Mesothelial cell of epicardium (in vitro differentiated cells): ENCODE data around the gene MYL9. TPM values are rescaled to one million over a fixed set of nuclear protein-coding genes. Genes with fewer than 3 reads are reported as not detected.

ENCODE experiments used
- DNase-seq, 2 experiments: peaks; one replicate each; pipeline ENCODE4 v3.0.0; 2021; ENCODE audit warnings: low spot score in 2 of 2; ENCODE audit not compliant: unreplicated experiment in 2 of 2
- H3K27ac Mint-ChIP-seq: 2 replicates; pipeline ENCODE4 v1.8.0; 2021; ENCODE audit warnings: mixed read lengths
- H3K27me3 Mint-ChIP-seq: 2 replicates; pipeline ENCODE4 v1.8.0; 2021; ENCODE audit warnings: low read depth, mixed read lengths
- H3K36me3 Mint-ChIP-seq: 2 replicates; pipeline ENCODE4 v1.8.0; 2021; ENCODE audit warnings: mixed read lengths
- H3K4me1 Mint-ChIP-seq: 2 replicates; pipeline ENCODE4 v1.8.0; 2021; ENCODE audit warnings: mixed read lengths
- H3K4me3 Mint-ChIP-seq: 2 replicates; pipeline ENCODE4 v1.8.0; 2021; ENCODE audit warnings: mild to moderate bottlenecking, moderate library complexity, mixed read lengths
- H3K9me3 Mint-ChIP-seq: 2 replicates; pipeline ENCODE4 v1.8.0; 2021; ENCODE audit warnings: mixed read lengths
- CTCF ChIP-seq: fragments of 200-600 bp; sonication (generic); IDR thresholded peaks from one replicate; pipeline ENCODE4 v1.5.0; 2021; ENCODE audit warnings: antibody characterized with exemption; ENCODE audit not compliant: unreplicated experiment
- total RNA-seq: library from RNA; stranded (reverse); gene quantifications from 3 replicates; pipeline ENCODE4 v1.2.1, GENCODE V29; 2021

Gene MYL9
- total RNA-seq, 1 donor from 2014 or later: 238 TPM

- Mint-ChIP-seq H3K4me3 (no peak overlapping the region), H3K27me3 (no peaks in the 10 kb centered on the region), H3K36me3 (peaks cover 10% of the 10 kb centered on the region), H3K27ac (no peak overlapping the region), H3K9me3 (peaks cover 7% of the 10 kb centered on the region), H3K4me1 (peaks cover 7% of the 10 kb centered on the region)
- DNase-seq: no peak
- TF ChIP-seq CTCF: no peak
Observed at GRCh38 chr20:36565520-36565919, 24.2 kb downstream of the MYL9 start.

- Mint-ChIP-seq H3K4me1 (peaks cover 30% of the 10 kb centered on the region), H3K27me3 (no peaks in the 10 kb centered on the region), H3K36me3 (peaks cover 10% of the 10 kb centered on the region), H3K27ac (no peak overlapping the region), H3K4me3 (no peak overlapping the region), H3K9me3 (peaks cover 4% of the 10 kb centered on the region)
- DNase-seq: no peak
- TF ChIP-seq CTCF: no peak
Observed at GRCh38 chr20:36569847-36570429, 28.6 kb downstream of the MYL9 start.

GRCh38 chr20:36571564-36572504, 30.5 kb downstream of the MYL9 start:
- TF ChIP-seq CTCF: no peak
- peak overlapping the region; percentile 93 for H3K27ac Mint-ChIP-seq
- H3K27me3 Mint-ChIP-seq: no peaks in the 10 kb centered on the region
- DNase-seq: peak in 1 of 2 experiments; percentile 65
- peak overlapping the region; percentile 69 for H3K4me3 Mint-ChIP-seq
- H3K36me3 Mint-ChIP-seq: peaks cover 4% of the 10 kb centered on the region
- H3K4me1 Mint-ChIP-seq: peaks cover 46% of the 10 kb centered on the region
- no peaks in the 10 kb centered on the region for H3K9me3 Mint-ChIP-seq

- DNase-seq: peak in 1 of 2 experiments; percentile 42
- no peak for TF ChIP-seq CTCF
- no peaks in the 10 kb centered on the region for H3K27me3 Mint-ChIP-seq
- H3K4me1 Mint-ChIP-seq: peaks cover 46% of the 10 kb centered on the region
- peak overlapping the region; percentile 93 for H3K27ac Mint-ChIP-seq
- peak overlapping the region; percentile 69 for H3K4me3 Mint-ChIP-seq
- no peaks in the 10 kb centered on the region for H3K9me3 Mint-ChIP-seq
- H3K36me3 Mint-ChIP-seq: no peaks in the 10 kb centered on the region
Observed at GRCh38 chr20:36572701-36573102, 31.4 kb downstream of the MYL9 start.

- H3K36me3 Mint-ChIP-seq: no peaks in the 10 kb centered on the region
Observed at GRCh38 chr20:36573103-36573797, 31.9 kb downstream of the MYL9 start, which contains the start of gene TGIF2. TSS of gene TGIF2 (plus strand) at chr20:36573597. CDS start at chr20:36578775, 5,178 bp downstream.

More at GRCh38 chr20:36573103-36573797, 31.9 kb downstream of the MYL9 start, which contains the start of gene TGIF2:
- no peak for TF ChIP-seq CTCF
- no peaks in the 10 kb centered on the region for H3K9me3 Mint-ChIP-seq
- peak; percentile 94 to 95 for DNase-seq
- H3K27me3 Mint-ChIP-seq: no peaks in the 10 kb centered on the region
- H3K27ac Mint-ChIP-seq: peak within 1 kb of the TSS; percentile 97
- peak within 1 kb of the TSS; percentile 81 for H3K4me3 Mint-ChIP-seq
- peaks cover 46% of the 10 kb centered on the region for H3K4me1 Mint-ChIP-seq
